Dendritic cell treated with granulocyte-macrophage colony-stimulating factor and Interleukin-4, amounts not matched to agents 40 ng/mL and 50 ng/mL, for 4 days (primary cell): ENCODE results near the gene FHOD3.

Experiments
- H3K27ac Mint-ChIP-seq: one replicate; pipeline ENCODE4 v1.8.0; 2022; ENCODE audit warnings: mild to moderate bottlenecking, mixed read lengths
- H3K27me3 Mint-ChIP-seq: one replicate; pipeline ENCODE4 v1.8.0; 2022; ENCODE audit warnings: mild to moderate bottlenecking, mixed read lengths
- H3K36me3 Mint-ChIP-seq: one replicate; pipeline ENCODE4 v1.8.0; 2022; ENCODE audit warnings: low read depth, mixed read lengths
- H3K4me1 Mint-ChIP-seq: one replicate; pipeline ENCODE4 v1.8.0; 2022; ENCODE audit warnings: low read depth, mixed read lengths
- H3K4me3 Mint-ChIP-seq: one replicate; pipeline ENCODE4 v1.8.0; 2022; ENCODE audit warnings: mild to moderate bottlenecking, moderate library complexity, mixed read lengths
- H3K9me3 Mint-ChIP-seq: one replicate; pipeline ENCODE4 v1.8.0; 2022; ENCODE audit warnings: mixed read lengths
- intact Hi-C: fragments of 100-400 bp; cut with micrococcal nuclease; formaldehyde crosslinking; loops from one replicate; pipeline ENCODE4 v1.15.0; 2022

The FHOD3 gene

GRCh38 chr18:36602071-36602470 is 304.6 kb downstream of the FHOD3 start:
- Mint-ChIP-seq H3K27me3 (no peaks in the 10 kb centered on the region), H3K4me1 (no peaks in the 10 kb centered on the region), H3K27ac (no peak overlapping the region), H3K36me3 (no peaks in the 10 kb centered on the region), H3K4me3 (no peak overlapping the region), H3K9me3 (no peaks in the 10 kb centered on the region)
- intact Hi-C loops = no loop called here

- no peaks in the 10 kb centered on the region for H3K36me3 Mint-ChIP-seq
- no peaks in the 10 kb centered on the region for H3K9me3 Mint-ChIP-seq
- H3K4me1 Mint-ChIP-seq = no peaks in the 10 kb centered on the region
- no peaks in the 10 kb centered on the region for H3K27me3 Mint-ChIP-seq
- intact Hi-C loops = no loop called here
- no peak overlapping the region for H3K4me3 Mint-ChIP-seq
- H3K27ac Mint-ChIP-seq = no peak overlapping the region
Observed at GRCh38 chr18:36602620-36603019, 305.1 kb downstream of the FHOD3 start.

- intact Hi-C loops = no loop called here
- no peaks in the 10 kb centered on the region for H3K36me3 Mint-ChIP-seq
- H3K9me3 Mint-ChIP-seq = no peaks in the 10 kb centered on the region
- H3K27ac Mint-ChIP-seq = no peak overlapping the region
- no peaks in the 10 kb centered on the region for H3K27me3 Mint-ChIP-seq
- no peak overlapping the region for H3K4me3 Mint-ChIP-seq
- no peaks in the 10 kb centered on the region for H3K4me1 Mint-ChIP-seq
Observed at GRCh38 chr18:36608107-36608506, 310.6 kb downstream of the FHOD3 start.

- Mint-ChIP-seq H3K9me3 (no peaks in the 10 kb centered on the region), H3K27me3 (no peaks in the 10 kb centered on the region), H3K27ac (no peak overlapping the region), H3K4me1 (no peaks in the 10 kb centered on the region), H3K36me3 (no peaks in the 10 kb centered on the region), H3K4me3 (no peak overlapping the region)
- intact Hi-C loops = no loop called here
Observed at GRCh38 chr18:36610258-36610657, 312.7 kb downstream of the FHOD3 start.

GRCh38 chr18:36610661-36611060 is 313.1 kb downstream of the FHOD3 start:
- H3K4me3 Mint-ChIP-seq = no peak overlapping the region
- no peaks in the 10 kb centered on the region for H3K27me3 Mint-ChIP-seq
- no peak overlapping the region for H3K27ac Mint-ChIP-seq
- no peaks in the 10 kb centered on the region for H3K4me1 Mint-ChIP-seq
- H3K9me3 Mint-ChIP-seq = no peaks in the 10 kb centered on the region
- no peaks in the 10 kb centered on the region for H3K36me3 Mint-ChIP-seq
- intact Hi-C loops = no loop called here

- Mint-ChIP-seq H3K27me3 (no peaks in the 10 kb centered on the region), H3K36me3 (no peaks in the 10 kb centered on the region), H3K4me3 (no peak overlapping the region), H3K9me3 (no peaks in the 10 kb centered on the region), H3K27ac (no peak overlapping the region), H3K4me1 (no peaks in the 10 kb centered on the region)
- intact Hi-C loops = no loop called here
Observed at GRCh38 chr18:36613069-36613468, 315.6 kb downstream of the FHOD3 start.

- no peaks in the 10 kb centered on the region for H3K27me3 Mint-ChIP-seq
Observed at GRCh38 chr18:36613810-36614209, 316.3 kb downstream of the FHOD3 start.

GRCh38 chr18:36620788-36621187 is 323.3 kb downstream of the FHOD3 start:
- Mint-ChIP-seq H3K9me3 (peaks cover 9% of the 10 kb centered on the region), H3K27ac (no peak overlapping the region), H3K27me3 (no peaks in the 10 kb centered on the region), H3K36me3 (no peaks in the 10 kb centered on the region), H3K4me1 (no peaks in the 10 kb centered on the region), H3K4me3 (no peak overlapping the region)
- intact Hi-C loops = no loop called here

More at GRCh38 chr18:36613810-36614209, 316.3 kb downstream of the FHOD3 start:
- Mint-ChIP-seq H3K36me3 (no peaks in the 10 kb centered on the region), H3K4me3 (no peak overlapping the region), H3K27ac (no peak overlapping the region), H3K4me1 (no peaks in the 10 kb centered on the region), H3K9me3 (no peaks in the 10 kb centered on the region)
- intact Hi-C loops = no loop called here

- Mint-ChIP-seq H3K4me3 (no peak overlapping the region), H3K27me3 (no peaks in the 10 kb centered on the region)
Observed at GRCh38 chr18:36622610-36623009, 325.1 kb downstream of the FHOD3 start.

GRCh38 chr18:36623091-36623490 is 325.6 kb downstream of the FHOD3 start:
- Mint-ChIP-seq H3K36me3 (no peaks in the 10 kb centered on the region), H3K27ac (no peak overlapping the region), H3K27me3 (no peaks in the 10 kb centered on the region), H3K4me3 (no peak overlapping the region), H3K9me3 (peaks cover 9% of the 10 kb centered on the region), H3K4me1 (no peaks in the 10 kb centered on the region)
- intact Hi-C loops = no loop called here

More at GRCh38 chr18:36622610-36623009, 325.1 kb downstream of the FHOD3 start:
- Mint-ChIP-seq H3K9me3 (peaks cover 9% of the 10 kb centered on the region), H3K36me3 (no peaks in the 10 kb centered on the region), H3K27ac (no peak overlapping the region), H3K4me1 (no peaks in the 10 kb centered on the region)
- intact Hi-C loops = no loop called here

- Mint-ChIP-seq H3K27me3 (no peaks in the 10 kb centered on the region), H3K27ac (no peak overlapping the region), H3K9me3 (peaks cover 9% of the 10 kb centered on the region), H3K4me3 (no peak overlapping the region), H3K36me3 (no peaks in the 10 kb centered on the region), H3K4me1 (no peaks in the 10 kb centered on the region)
- intact Hi-C loops = no loop called here
Observed at GRCh38 chr18:36623681-36624190, 326.2 kb downstream of the FHOD3 start.

GRCh38 chr18:36624451-36625167 is 327.1 kb downstream of the FHOD3 start:
- no peak overlapping the region for H3K4me3 Mint-ChIP-seq
- H3K27ac Mint-ChIP-seq = no peak overlapping the region
- H3K4me1 Mint-ChIP-seq = no peaks in the 10 kb centered on the region
- peaks cover 9% of the 10 kb centered on the region for H3K9me3 Mint-ChIP-seq
- no peaks in the 10 kb centered on the region for H3K27me3 Mint-ChIP-seq
- no peaks in the 10 kb centered on the region for H3K36me3 Mint-ChIP-seq
- intact Hi-C loops = no loop called here

GRCh38 chr18:36625386-36625785 is 327.9 kb downstream of the FHOD3 start:
- H3K27me3 Mint-ChIP-seq = no peaks in the 10 kb centered on the region
- intact Hi-C loops = no loop called here
- no peak overlapping the region for H3K4me3 Mint-ChIP-seq
- no peaks in the 10 kb centered on the region for H3K36me3 Mint-ChIP-seq
- H3K9me3 Mint-ChIP-seq = peaks cover 9% of the 10 kb centered on the region
- H3K4me1 Mint-ChIP-seq = no peaks in the 10 kb centered on the region
- no peak overlapping the region for H3K27ac Mint-ChIP-seq

- Mint-ChIP-seq H3K4me1 (no peaks in the 10 kb centered on the region), H3K27ac (no peak overlapping the region), H3K9me3 (peaks cover 9% of the 10 kb centered on the region), H3K4me3 (no peak overlapping the region), H3K27me3 (no peaks in the 10 kb centered on the region), H3K36me3 (no peaks in the 10 kb centered on the region)
- intact Hi-C loops = no loop called here
Observed at GRCh38 chr18:36627637-36628036, 330.1 kb downstream of the FHOD3 start.
